ENCODE data around the gene TMEM259. TPM values are rescaled to one million over a fixed set of nuclear protein-coding genes. Genes with fewer than 3 reads are reported as not detected.

The TMEM259 gene
- total and polyA plus RNA-seq, 2 donors (not counting 1 experiment from before 2014, with no cell fraction given): 373 to 607 TPM

DNA sequence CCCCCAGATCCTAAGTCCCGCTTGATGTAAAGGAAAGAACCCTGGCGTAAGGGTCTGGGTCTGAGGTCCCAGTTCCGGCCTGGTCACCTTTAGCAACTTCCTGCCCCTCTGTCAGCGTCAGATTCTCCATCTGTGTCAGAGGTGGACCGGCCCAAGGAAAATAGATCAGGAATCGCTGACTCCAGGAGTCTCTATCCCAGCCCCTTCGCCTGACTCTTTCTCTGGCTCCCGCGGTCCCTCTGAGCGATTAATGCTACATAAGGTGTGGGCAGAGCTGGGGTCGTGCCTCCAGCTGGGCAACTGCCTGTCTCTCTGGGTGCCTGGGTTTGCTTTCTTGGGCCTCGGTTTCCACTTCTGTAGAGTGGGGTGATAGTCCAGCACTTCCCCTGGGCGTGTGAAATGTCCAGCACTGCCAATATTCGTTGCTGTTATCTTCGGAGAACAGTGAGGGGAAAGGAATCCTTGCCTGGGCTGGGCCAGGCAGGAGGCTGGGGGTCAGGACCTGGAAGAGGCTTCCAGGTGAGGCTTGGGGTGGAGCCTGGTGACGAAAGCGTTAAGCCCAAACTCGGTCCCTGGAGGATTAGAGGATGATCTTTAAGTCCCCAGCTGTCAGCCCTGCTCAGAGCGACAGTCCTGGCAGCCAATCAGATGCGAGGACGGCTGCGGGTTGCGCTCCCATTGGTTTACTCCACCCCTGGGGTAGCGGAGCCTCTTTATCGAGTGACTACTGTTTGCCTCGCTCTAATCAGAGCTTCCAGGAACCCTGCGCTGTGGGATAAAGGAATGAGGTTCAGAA lies 19.8 kb upstream of the TMEM259 start:
- peaks cover 50% of the 10 kb centered on the region for H3K4me1 Mint-ChIP-seq
- Histone ChIP-seq H3K4me2 (replicated peaks; ENCODE audit: low read depth, low read length, poor library complexity, severe bottlenecking) (peak overlapping the region; percentile 92), H3K4me3 (ENCODE audit: control extremely low read depth in 1 of 5, extremely low read depth in 1 of 5, insufficient read depth in 1 of 5, low read depth in 2 of 5, low read length in 4 of 5) (peak overlapping the region; percentile 69 to 90 (median 75)), H3K4me1 (ENCODE audit: control insufficient read depth in 2 of 2, insufficient read depth in 2 of 2, low read length in 2 of 2) (peaks cover 39 to 60% of the 10 kb centered on the region in 2 donors), H3K9me3 (ENCODE audit: control extremely low read depth in 1 of 3, control insufficient read depth in 2 of 3, insufficient read depth in 1 of 3, low read length in 2 of 3) (peaks cover 0 to 4% (median 0%) of the 10 kb centered on the region in 3 donors), H3K27ac (ENCODE audit: low read length in 2 of 2) (peak overlapping the region; percentile 21 to 40), H3K9ac (ENCODE audit: low read length) (peak overlapping the region; percentile 85), H3K27me3 (replicated peaks in 1 of 4; ENCODE audit: control extremely low read depth in 1 of 4, control insufficient read depth in 3 of 4, insufficient read depth in 4 of 4, low read length in 3 of 4) (no peaks in the 10 kb centered on the region), H4K20me1 (ENCODE audit: control insufficient read depth, insufficient read depth, low read length, poor library complexity, severe bottlenecking) (peaks cover 62% of the 10 kb centered on the region), H3K36me3 (replicated peaks in 1 of 2; ENCODE audit: control extremely low read depth in 1 of 2, control insufficient read depth in 1 of 2, extremely low read depth in 1 of 2, insufficient read depth in 2 of 2, low read length in 1 of 2) (peaks cover 0 to 48% of the 10 kb centered on the region in 2 experiments), H2AFZ (ENCODE audit: insufficient read depth, low read depth, low read length, poor library complexity, severe bottlenecking) (peak overlapping the region; percentile 60), H3K79me2 (ENCODE audit: control insufficient read depth, insufficient read depth, low read length) (peaks cover 48% of the 10 kb centered on the region)
- no peak for TF ChIP-seq EZH2 (IDR thresholded peaks at IDR 0.05; ENCODE audit: borderline replicate concordance, insufficient read depth, low read depth, low read length, poor library complexity, severe bottlenecking)
- TF ChIP-seq, protein P1, sequence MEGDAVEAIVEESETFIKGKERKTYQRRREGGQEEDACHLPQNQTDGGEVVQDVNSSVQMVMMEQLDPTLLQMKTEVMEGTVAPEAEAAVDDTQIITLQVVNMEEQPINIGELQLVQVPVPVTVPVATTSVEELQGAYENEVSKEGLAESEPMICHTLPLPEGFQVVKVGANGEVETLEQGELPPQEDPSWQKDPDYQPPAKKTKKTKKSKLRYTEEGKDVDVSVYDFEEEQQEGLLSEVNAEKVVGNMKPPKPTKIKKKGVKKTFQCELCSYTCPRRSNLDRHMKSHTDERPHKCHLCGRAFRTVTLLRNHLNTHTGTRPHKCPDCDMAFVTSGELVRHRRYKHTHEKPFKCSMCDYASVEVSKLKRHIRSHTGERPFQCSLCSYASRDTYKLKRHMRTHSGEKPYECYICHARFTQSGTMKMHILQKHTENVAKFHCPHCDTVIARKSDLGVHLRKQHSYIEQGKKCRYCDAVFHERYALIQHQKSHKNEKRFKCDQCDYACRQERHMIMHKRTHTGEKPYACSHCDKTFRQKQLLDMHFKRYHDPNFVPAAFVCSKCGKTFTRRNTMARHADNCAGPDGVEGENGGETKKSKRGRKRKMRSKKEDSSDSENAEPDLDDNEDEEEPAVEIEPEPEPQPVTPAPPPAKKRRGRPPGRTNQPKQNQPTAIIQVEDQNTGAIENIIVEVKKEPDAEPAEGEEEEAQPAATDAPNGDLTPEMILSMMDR (IDR thresholded peaks at IDR 0.05): no peak
- WGBS (ENCODE audit: insufficient coverage): 4% methylated on average over 27 of the region's 27 CpGs
- no peaks in the 10 kb centered on the region for H3K27me3 Mint-ChIP-seq
- no peaks in the 10 kb centered on the region for H3K9me3 Mint-ChIP-seq (ENCODE audit: insufficient read depth)
- CTCF ChIA-PET: interaction anchor here (0.6 to 4.5 kb wide), 10 partner anchors 13 to 204 kb away, joined by 3 to 35 read pairs (median 4); partner anchors contain the start of genes ARHGAP45, CNN2 and WDR18
- POLR2A ChIA-PET: interaction anchor here (0.6 to 6.8 kb wide), 21 partner anchors 13 to 307 kb away, joined by 3 to 91 read pairs (median 7); partner anchors contain the start of genes ARHGAP45, CNN2, GPX4 and RNU6-2
- intact Hi-C loops (cut with micrococcal nuclease): loop anchor here (1.0 kb wide), 2 partner anchors 19 to 63 kb away; partner anchors contain the start of genes GPX4, RNU6-2 and TMEM259
- DNase-seq: peak; percentile 94
- peak overlapping the region; percentile 99 for H3K27ac Mint-ChIP-seq
- ATAC-seq (ENCODE audit: low read depth): peak; percentile 51
- peak overlapping the region; percentile 97 for H3K4me3 Mint-ChIP-seq
